Right renal cortex interstitium (tissue), 3 donors: ENCODE data around the gene ST8SIA5. TPM values are rescaled to one million over a fixed set of nuclear protein-coding genes. Genes with fewer than 3 reads are reported as not detected.

Source experiments
- DNase-seq, 3 donors: peaks; one replicate each; pipeline ENCODE4 v3.0.0-alpha.2; 2013; ENCODE audit warnings: low read depth in 3 of 3, low spot score in 2 of 3
- polyA plus RNA-seq, 3 donors: library from polyadenylated mRNA; unstranded; fragments of 120-200 nt; gene quantifications; one replicate each; pipeline ENCODE4 v1.2.1, GENCODE V29; 2013; ENCODE audit not compliant: insufficient read length in 3 of 3

Gene ST8SIA5
- polyA plus RNA-seq, 3 donors, result 0.37 to 1.2 (median 0.61) TPM

DNA sequence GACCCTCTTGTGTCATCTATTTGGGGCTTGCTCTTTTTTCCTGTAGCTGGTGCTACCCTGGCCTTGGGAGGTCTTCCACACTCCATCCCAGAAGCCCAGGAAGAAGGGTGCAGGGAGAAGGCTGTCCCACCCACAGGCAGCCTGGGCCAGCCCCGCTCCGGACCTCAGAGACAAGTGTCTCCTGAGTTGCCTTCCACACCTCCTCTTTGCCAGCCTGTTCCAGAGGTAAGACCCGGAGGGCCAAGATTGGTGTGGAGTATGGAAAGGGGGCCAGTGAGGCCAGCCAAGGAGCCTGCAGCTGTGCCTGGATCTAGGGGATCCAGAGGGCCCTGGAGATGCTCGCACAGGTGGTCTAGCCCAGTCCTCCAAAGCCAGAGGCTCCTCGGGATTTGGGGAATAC is 40.5 kb downstream of the ST8SIA5 start:
- DNase-seq, result no peak

DNA sequence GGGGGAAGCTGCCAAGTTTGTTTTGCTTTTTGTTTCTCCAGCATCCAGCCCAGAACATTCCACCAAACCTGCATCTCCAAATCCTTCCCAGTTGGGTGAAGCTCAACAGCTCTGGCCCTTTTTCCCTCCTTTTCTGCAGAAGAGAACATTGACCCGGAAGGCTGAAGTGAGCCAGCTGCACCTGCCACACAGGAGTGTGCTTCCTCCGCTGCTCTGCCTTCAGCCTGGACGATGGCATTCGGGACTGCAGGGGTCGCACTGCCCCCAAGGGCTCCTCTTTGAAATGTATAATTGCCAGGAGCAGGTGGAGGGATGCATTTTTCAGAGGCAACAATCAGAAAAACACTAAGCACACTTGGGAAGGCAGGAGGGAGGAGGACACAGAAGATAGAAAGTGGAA is 41.8 kb downstream of the ST8SIA5 start:
- DNase-seq, result no peak

DNA sequence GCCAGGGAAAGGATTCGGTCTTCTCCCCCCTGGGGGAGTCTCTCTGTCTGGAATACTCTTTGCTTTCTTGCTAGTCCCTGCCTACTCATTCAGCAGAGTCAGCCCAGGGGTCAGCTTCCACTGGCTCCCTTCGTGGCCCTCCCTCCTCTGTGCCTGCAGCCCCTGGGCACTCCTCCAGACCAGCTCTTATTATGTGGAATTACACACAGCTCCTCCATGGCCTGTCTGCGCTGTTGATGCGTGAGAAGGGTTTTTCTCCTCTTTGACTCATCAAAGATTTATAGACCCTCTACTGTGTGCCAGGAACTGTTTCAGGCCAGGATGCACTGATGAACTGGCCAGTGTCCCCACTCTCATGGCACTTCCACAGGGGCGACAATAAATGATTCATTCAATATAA is 44.4 kb downstream of the ST8SIA5 start:
- no peak for DNase-seq

DNA sequence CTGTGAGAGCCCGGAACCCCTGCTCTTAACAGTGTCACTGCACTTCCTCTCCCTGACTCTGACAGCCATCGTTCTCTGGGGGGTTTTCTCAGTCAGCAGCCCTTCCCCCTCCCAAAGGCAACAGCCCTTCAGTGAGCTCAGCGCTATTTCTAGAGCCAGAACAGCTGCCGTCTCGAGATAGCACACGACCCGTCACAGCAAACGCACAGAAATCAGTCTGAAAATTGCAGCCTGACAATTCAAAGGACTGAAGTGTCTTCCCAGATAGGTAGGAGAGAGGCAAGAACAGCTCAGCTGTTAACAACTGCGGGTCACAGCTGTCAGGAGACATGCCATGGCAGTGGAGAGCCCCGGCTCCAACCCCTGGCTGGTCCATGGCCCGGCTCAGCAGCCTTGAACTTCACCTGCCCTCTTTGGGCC is 45.4 kb downstream of the ST8SIA5 start:
- no peak for DNase-seq

DNA sequence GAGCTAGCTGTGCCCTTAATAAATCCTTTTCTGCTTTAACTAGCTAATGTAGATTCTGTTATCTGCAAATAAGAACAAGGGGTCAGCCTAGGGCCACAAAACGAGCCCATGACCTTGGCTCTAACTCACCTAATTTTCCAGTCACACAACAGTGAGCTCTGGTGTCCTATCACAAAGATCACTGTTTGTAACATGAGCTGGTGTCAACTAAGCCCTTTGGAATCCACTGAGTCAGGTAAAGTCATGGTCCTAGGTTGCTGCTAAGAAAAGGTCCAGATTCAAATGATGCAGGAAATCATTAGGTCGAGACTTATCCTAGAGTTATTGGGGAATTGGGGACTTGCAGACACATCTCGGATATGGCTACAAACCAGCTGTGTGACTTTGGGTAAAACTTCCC is 49.9 kb downstream of the ST8SIA5 start:
- no peak for DNase-seq

DNA sequence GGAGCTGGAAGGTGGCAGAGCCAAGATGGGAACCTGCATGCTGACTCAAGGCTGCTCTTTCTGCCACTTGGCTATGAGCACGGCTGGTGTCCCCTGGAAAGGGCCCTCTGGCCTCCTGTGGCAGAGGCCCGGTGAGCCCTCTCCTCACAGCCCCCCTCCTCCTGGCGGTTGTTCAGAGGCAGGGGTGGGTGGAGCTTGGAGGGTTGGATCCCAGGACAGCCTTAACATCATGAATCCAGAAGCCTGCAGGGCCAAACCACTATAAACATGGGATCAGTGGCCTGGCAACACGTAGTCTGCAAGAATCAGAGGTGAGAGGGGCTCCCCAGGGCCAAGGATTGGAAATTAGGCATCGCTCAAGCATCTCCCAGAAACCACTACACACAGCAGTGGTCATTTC is 51.3 kb downstream of the ST8SIA5 start:
- DNase-seq, result no peak

DNA sequence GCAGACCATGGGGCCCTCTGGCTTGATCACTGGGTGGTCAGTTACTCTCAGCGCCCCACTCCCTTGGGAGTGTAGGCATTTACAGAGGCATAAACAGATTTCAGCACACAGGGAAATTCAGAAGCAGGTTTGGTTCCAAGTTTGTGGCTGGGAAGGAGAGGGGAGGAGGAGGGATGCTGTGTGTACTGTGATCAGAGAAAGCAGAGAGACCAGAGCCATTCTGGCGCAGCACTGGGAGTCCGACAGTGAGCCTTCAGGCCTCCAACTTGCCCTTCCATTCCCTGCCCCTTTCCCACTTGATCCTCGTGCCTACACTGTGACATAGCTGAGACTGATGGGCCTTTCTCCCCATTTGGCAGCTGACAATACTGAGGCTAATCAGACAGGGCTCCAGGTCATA is 52.0 kb downstream of the ST8SIA5 start:
- DNase-seq, result no peak

DNA sequence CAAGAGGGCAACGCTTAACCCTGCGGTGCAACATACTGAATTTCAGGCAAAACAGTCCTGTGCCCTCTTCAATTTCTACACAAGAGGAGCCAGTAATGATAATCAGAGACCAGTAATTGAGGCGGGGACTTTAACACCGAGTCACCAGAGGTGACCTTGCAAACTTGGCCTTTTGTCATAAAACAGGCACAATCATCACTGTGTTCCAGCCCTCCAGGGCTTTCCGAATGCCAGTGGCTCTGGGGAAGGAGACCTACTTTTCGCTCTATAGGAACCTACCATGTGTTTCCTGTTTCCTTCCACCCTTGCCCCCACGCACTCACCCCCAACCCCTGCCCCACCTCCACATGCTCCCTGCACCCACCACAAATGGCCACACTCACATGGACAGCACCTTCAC is 52.7 kb downstream of the ST8SIA5 start:
- DNase-seq, result no peak

DNA sequence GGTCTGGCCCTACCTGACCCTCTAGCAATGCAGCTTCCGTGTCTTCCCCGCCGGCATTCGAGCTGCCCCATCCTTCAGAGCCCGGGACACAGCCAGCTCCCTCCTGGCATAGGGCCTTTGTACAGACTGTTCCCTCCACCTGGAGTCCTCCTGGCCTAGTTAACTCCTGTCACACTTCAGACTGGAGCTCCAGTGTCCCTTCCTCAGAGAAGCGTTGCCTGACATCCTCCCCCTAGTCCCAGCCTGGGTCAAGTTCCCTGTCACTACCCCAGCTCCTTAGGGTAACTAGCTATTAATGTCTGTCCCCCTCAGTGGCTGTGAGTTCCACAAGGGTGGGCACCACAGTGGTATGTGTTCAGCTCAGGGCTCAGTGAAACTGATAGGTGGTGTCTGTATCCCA is 54.4 kb downstream of the ST8SIA5 start:
- no peak for DNase-seq

DNA sequence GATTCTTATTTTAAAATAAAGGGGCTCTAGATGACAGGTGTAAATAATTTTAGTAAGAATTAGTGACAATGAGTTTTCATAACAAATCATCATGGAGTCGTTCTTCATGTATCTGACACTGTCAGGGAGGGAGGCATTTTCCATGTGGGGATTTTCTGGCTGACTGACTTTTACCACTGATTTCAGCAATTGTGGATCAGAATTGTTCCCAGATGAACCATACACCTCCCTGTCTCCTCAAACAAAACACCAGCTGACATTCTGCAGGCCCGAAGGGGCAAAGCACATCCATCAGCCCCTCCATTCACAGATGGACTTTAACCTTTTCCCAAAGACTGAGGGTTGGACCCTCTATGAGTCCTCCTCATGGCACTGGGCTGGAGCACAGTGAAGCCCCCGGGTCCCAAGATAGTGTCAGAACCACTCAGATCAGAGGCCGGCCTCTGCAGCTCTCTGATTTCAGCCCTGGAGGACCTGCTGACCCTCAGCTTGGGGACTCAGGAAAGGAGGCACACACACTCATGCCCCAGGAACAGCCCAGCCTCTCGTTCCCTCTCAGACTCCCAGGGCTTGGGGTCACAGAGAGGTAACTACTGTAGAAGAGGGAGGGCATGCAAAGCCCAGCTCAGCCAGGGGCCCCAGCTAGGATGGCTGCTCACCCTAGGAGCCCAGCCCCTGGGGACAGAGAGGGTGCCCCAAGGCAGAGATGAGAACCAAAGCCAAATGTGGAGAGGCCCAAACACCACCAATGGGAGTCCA is 56.6 kb downstream of the ST8SIA5 start:
- no peak for DNase-seq

DNA sequence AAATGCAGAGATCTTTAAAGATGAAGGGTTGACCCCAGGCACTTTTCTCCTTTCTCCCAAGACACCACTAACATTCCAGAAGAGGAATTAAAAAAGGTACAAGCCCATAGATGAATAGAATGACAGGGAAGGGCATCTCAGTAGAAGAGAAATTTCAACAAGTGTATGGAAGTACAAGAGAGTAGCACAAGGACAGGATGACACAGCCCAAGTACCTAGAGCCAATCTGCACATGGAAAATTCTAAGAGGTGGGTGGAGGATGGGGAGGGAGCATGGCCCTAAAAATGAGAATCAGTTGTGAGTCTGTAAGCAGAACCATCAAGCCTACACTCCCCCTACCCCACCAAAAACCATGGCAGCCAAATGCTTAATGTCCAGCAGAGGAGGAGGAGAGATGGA is 60.2 kb downstream of the ST8SIA5 start:
- DNase-seq, result no peak

DNA sequence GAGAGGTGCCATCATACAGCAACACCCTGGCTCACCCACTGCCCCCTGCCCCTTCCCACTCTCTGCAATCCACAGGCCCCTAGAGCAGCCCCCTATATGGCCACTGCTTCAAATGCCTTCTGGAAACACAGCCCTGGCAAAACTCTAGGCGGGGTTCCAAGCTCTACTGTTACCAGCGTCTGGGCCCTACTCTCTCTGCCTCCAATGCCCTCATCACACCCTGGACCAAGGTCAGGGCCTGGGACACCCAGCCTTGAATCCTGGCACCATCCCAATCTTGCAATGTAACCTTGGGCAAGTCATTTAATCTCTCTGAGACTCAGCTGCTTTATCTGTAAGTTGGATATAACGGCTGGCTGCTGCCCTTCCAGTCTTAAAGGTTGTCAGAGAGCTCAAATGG is 60.6 kb downstream of the ST8SIA5 start:
- no peak for DNase-seq

DNA sequence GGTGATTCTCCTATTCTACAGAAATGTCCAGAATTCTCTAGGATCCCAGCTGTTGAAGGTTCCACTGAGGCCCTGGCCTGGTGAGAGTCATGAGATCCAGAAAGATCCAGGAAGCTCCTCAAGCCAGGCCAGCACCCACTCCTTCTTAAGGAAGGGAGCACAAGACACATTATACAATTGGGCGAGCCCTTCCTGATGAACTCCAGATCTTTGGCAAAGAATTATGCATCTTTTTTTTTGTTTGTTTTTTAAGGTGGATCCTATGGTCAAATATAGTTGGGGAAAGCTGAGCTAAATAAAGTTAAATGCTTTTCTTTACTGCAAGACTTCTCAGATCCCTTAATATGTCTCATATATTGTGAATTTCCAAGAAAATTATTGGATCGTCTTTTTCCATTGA is 62.9 kb downstream of the ST8SIA5 start:
- no peak for DNase-seq

DNA sequence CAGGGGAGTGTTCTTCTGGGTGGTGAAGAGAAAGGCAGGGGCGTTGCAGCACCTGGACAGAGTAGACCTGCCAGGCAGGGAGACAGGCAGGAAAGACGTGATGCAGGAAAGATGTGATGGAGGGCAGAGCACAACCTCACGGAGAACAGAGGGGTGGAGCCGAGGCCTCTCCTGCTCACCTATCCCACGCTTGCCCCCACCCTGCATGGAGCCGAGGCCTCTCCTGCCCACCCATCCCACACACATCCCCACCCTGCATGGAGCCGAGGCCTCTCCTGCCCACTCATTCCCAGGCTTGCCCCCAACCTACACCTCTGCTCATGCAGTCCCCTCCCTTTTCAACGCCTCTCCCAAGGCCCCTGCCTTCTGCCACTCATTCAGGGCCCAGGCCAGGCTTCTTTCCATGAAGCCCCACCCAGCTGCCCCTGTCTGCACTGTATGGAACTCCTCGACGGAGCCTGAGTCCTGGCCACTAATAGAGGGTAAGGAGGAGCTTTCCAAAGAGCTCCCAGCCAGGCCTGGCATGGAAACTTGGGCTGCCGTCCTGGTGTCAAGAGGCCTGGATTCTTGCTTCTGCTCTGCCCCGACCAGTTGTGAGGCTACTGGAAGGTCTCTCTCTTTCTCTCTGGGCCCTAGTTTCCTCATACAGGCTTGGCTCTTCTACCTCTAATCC is 67.9 kb downstream of the ST8SIA5 start:
- no peak for DNase-seq

DNA sequence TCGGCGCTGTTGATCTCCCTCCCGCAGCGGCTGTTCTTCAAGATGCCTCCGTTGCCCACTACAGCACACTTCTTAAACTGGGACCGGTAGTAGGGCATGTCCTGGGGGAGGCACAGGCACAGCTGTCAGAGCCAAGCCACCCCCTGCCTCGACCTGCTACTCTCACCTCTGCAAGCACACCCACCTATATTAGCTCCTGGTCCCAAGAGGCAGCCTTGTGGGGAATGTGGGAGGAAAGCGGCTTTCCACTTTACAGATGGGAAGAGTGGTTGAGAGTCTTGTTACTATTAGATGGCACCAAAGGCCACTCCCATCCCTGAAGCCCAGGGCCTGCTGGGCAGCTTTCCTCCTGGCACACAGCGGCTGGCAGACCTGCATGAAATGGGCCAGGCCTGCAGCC is 70.7 kb downstream of the ST8SIA5 start:
- DNase-seq, result no peak

DNA sequence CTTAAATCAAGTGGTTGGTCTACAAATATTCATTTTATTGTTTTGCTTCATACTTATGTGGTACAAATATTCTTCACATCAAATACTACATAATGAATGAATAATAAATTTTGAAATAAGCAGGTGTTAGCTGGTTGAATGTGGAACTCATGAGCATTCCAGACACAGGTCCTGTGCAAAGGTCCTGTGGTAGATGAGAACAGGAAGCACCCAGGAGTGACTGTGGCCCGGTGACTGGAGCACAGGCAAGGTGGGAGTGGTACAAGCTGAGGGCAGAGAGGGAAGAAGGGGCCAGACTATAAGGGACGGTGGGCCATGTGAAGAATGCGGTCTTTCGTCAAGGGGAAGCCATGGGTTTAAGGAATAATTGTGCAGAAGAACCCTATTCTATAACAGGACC is 73.6 kb downstream of the ST8SIA5 start:
- DNase-seq, result no peak

DNA sequence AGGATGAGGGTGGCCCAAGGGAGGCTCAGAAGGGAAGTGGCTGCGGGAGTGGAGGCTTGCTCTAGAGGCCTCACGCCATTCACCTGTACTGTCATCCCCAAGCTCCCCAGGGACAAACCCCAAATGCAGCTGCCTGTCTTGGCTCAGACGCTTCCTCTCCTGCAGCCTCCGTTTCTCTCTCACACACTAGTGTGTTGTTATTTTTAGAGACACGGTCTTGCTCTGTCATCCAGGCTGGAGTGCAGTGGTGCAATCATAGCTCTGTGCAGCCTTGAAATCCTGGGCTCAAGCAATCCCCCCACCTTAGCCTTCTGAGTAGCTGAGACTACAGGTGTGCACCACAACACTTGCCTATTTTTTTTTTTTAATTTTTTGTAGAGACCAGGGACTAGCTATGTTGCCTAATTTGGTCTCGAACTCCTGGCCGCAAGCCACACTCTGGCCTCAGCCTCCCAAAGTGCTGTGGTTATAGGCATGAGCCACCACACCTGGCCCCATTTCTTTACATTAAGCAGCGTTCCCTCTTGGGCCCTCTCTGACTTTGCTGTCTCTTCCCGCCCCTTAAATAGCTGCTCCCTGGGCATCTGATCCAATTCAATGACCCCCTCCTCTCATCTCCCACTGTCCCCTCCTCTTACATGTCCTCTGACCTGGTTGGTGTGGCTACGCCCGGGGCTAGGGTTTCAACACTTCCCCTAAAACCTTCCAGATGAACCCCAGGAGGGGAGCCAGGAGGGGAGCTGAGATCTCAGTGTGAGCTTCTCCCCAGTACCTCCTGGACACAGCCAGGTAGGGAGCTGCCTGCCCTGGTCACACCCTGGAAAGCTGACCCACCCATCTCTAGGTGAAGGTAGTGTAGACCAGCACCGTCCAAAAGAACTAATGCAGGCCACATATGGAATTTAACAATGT is 75.8 kb downstream of the ST8SIA5 start:
- DNase-seq, result no peak

DNA sequence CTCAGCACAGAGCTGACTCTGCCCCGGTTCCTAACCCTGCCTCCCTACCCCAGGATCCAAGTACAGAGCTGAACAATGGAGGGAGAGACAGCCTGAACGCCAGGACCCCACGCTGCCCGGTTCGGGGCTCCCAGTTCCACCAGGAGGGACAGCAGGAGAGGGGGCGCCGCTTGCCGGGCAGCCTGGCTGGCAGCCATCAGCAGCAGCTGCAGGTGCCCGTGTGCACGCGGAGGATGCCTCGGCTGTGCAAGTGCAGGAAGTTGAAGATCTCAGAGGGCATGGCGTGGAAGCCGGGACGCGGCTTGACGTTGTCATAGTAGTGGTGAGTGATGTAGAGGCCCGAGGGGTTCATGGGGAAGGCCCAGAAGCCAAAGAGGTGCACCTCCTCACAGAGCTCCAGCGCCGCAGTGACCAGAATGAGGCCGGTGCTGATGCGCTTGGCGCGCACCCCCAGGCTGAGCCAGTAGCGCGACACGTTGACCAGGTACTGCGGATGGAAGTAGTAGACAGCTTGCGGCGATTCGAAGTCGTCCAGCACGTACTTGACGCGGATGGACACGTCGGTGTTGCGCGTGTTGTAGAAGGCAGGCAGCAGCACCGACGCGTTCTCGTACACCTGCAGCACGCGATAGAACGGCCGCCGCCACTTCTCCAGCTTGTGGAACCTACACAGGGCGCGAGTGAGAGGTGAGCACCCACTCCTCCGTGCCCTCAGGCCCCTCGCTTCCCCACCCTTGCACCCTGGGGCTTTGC is 76.8 kb downstream of the ST8SIA5 start:
- no peak for DNase-seq

DNA sequence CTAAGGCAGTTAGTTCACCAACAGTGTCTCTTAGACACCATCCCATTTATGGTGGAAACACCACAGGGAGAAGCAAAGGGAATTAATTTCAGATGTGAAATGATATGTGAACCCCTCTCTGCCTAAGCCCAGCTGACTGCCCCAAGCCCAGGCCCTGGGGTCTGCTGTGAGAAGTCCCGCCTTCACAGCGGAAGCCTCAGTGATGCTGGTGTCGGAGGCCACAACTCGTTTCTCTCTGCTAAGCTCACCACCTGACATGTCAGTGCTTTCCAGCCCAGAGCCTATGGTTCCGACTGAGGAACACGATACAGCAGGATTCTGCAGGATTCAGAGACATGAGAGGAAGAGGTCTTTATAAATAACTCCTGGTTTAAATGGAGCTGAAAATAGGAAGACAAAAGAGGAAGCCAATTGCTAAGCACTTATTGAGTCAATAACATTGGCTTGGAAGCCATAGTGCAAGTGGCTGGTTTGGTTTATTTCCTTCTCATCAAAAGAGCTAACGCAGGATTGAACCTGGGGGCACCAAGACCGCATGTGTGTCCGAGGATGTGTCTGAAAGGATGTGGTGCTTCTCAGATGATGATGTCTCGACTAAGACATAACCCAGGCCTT is 78.0 kb downstream of the ST8SIA5 start:
- DNase-seq, result no peak

DNA sequence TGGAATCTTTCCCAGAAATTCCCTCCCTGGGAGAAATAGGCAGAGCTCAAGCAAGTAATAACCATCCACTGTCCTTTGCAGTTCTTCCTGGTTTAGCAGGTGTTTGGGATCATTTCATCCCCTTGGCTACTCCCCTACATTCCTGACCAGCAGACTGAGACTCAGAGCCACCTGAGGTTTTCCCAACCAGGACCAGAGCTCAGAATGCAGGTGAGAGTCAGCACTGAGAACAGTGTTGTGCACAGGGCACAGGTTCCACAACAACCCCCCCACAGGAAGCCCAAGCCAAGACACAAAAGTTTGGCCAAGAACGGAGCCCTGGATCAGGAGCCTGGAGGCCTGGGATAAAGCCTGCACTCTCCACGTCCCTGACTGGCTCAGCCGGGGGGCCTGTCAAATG is 78.8 kb downstream of the ST8SIA5 start:
- no peak for DNase-seq
